PC-9 (cell line): ENCODE measurements around the gene CELF2. TPM values are rescaled to one million over a fixed set of nuclear protein-coding genes. Genes with fewer than 3 reads are reported as not detected.

ENCODE experiments used
- BruUV-seq: library from RNA; stranded (reverse); fragments of 400-500 nt; replicated peaks from 2 replicates; lab custom pipeline; 2021; lab: Mats Ljungman, UMichigan
- CTCF ChIA-PET: fragments of 300-600 bp; sonication (Branson Sonifier 250); formaldehyde crosslinking; loops from one replicate; lab custom pipeline; 2022; ENCODE audit warnings: antibody characterized with exemption; lab: Charles Lee
- POLR2A ChIA-PET: fragments of 300-600 bp; sonication (Branson Sonifier 250); formaldehyde crosslinking; loops from one replicate; lab custom pipeline; 2022; ENCODE audit warnings: antibody characterized with exemption; ENCODE audit not compliant: unreplicated experiment; lab: Charles Lee
- DNase-seq, 2 experiments: peaks; one replicate each; pipeline versions ENCODE4 v3.0.0 to v3.0.0-alpha.2; 2015 to 2022; ENCODE audit warnings: mixed read lengths in 1 of 2
- H2AFZ ChIP-seq: fragments of 200-600 bp; sonication (generic); 2 replicates; pipeline ENCODE4 v1.8.1; 2017; ENCODE audit warnings: antibody characterized with exemption
- H3F3A ChIP-seq: fragments of 200-600 bp; sonication (generic); 2 replicates; pipeline ENCODE4 v1.8.1; 2017; ENCODE audit warnings: antibody characterized with exemption, mild to moderate bottlenecking, low read depth; ENCODE audit not compliant: insufficient read depth
- H3K27ac ChIP-seq: fragments of 200-600 bp; sonication (generic); 2 replicates; pipeline ENCODE4 v1.6.1; 2016; ENCODE audit warnings: mixed run types
- H3K27me3 ChIP-seq: fragments of 200-600 bp; sonication (generic); 2 replicates; pipeline ENCODE4 v1.6.1; 2016; ENCODE audit warnings: low read depth, mixed run types; ENCODE audit not compliant: insufficient read depth
- H3K36me3 ChIP-seq: fragments of 200-600 bp; sonication (generic); 2 replicates; pipeline ENCODE4 v1.6.1; 2016; ENCODE audit warnings: low read depth, mixed run types
- H3K4me1 ChIP-seq: fragments of 200-600 bp; sonication (generic); replicated peaks from 2 replicates; pipeline ENCODE4 v1.6.1; 2016; ENCODE audit warnings: mixed run types; ENCODE audit not compliant: insufficient read depth
- H3K4me2 ChIP-seq: fragments of 200-600 bp; sonication (generic); 2 replicates; pipeline ENCODE4 v1.6.1; 2017; ENCODE audit warnings: mixed run types
- H3K4me3 ChIP-seq: fragments of 200-600 bp; sonication (generic); 2 replicates; pipeline ENCODE4 v1.6.1; 2016; ENCODE audit warnings: mixed run types
- H3K79me2 ChIP-seq: fragments of 200-600 bp; sonication (generic); 2 replicates; pipeline ENCODE4 v1.6.1; 2017; ENCODE audit warnings: low read depth, mixed run types
- H3K9me2 ChIP-seq: fragments of 200-600 bp; sonication (generic); 2 replicates; pipeline ENCODE4 v1.8.1; 2017; ENCODE audit warnings: mild to moderate bottlenecking; ENCODE audit not compliant: insufficient read depth
- H3K9me3 ChIP-seq: fragments of 200-600 bp; sonication (generic); 2 replicates; pipeline ENCODE4 v1.8.1; 2016; ENCODE audit warnings: low read depth; ENCODE audit not compliant: insufficient read depth
- H4K20me1 ChIP-seq: fragments of 200-600 bp; sonication (generic); 2 replicates; pipeline ENCODE4 v1.8.1; 2017; ENCODE audit not compliant: insufficient read depth
- CTCF ChIP-seq: fragments of 200-600 bp; sonication (generic); conservative IDR thresholded peaks from 2 replicates; pipeline ENCODE4 v1.6.1; 2017; ENCODE audit warnings: mixed run types, antibody characterized with exemption, mild to moderate bottlenecking, moderate library complexity
- EZH2 ChIP-seq: fragments of 200-600 bp; sonication (generic); IDR thresholded peaks from 2 replicates; pipeline ENCODE4 v1.8.0; 2017; ENCODE audit warnings: antibody characterized with exemption, low read depth
- intact Hi-C: fragments of 100-400 bp; cut with micrococcal nuclease; formaldehyde crosslinking; loops from one replicate; pipeline ENCODE4 v1.10.0; 2022; ENCODE audit not compliant: unreplicated experiment
- total RNA-seq: library from RNA; stranded (reverse); gene quantifications from 2 replicates; pipeline ENCODE4 v1.2.3, GENCODE V29; 2021

The CELF2 gene
- total RNA-seq, 1 experiment from 2014 or later, result not detected

GRCh38 chr10:11093771-11094736 is 76.4 kb downstream of the CELF2 start:
- ChIA-PET POLR2A (no interaction called here), CTCF (no interaction called here)
- intact Hi-C loops, result no loop called here
- no peaks in the 10 kb centered on the region for H3K9me3 ChIP-seq
- peaks cover 11% of the 10 kb centered on the region for H3K27me3 ChIP-seq
- BruUV-seq, result no TSS peak
- no peak overlapping the region for H2AFZ ChIP-seq
- no peaks in the 10 kb centered on the region for H3K4me1 ChIP-seq
- DNase-seq, result no peak
- TF ChIP-seq EZH2 (no peak), CTCF (no peak)
- H3K27ac ChIP-seq, result no peak overlapping the region
- no peaks in the 10 kb centered on the region; the same call in 1 of the 2 replicates for H3K9me2 ChIP-seq
- H3K36me3 ChIP-seq, result no peaks in the 10 kb centered on the region
- no peaks in the 10 kb centered on the region for H3F3A ChIP-seq
- no peaks in the 10 kb centered on the region for H3K79me2 ChIP-seq
- H4K20me1 ChIP-seq, result no peaks in the 10 kb centered on the region
- H3K4me3 ChIP-seq, result no peak overlapping the region
- H3K4me2 ChIP-seq, result no peak overlapping the region

GRCh38 chr10:11095374-11095801 is 77.7 kb downstream of the CELF2 start:
- Histone ChIP-seq H2AFZ (no peak overlapping the region), H3K4me2 (no peak overlapping the region), H3K9me3 (no peaks in the 10 kb centered on the region), H3F3A (no peaks in the 10 kb centered on the region), H3K36me3 (no peaks in the 10 kb centered on the region), H3K27ac (no peak overlapping the region), H3K79me2 (no peaks in the 10 kb centered on the region), H4K20me1 (no peaks in the 10 kb centered on the region), H3K4me3 (no peak overlapping the region), H3K4me1 (no peaks in the 10 kb centered on the region), H3K27me3 (peaks cover 11% of the 10 kb centered on the region), H3K9me2 (no peaks in the 10 kb centered on the region; the same call in 1 of the 2 replicates)
- no TSS peak for BruUV-seq
- DNase-seq, result no peak
- CTCF ChIA-PET, result no interaction called here
- no peak for TF ChIP-seq CTCF
- TF ChIP-seq EZH2, result no peak
- POLR2A ChIA-PET, result no interaction called here
- intact Hi-C loops, result no loop called here

GRCh38 chr10:11096422-11096821 is 78.8 kb downstream of the CELF2 start:
- Histone ChIP-seq H4K20me1 (no peaks in the 10 kb centered on the region), H3K9me3 (no peaks in the 10 kb centered on the region), H3K27ac (no peak overlapping the region), H3F3A (no peaks in the 10 kb centered on the region), H3K36me3 (no peaks in the 10 kb centered on the region), H3K4me2 (no peak overlapping the region), H3K27me3 (peaks cover 11% of the 10 kb centered on the region), H2AFZ (no peak overlapping the region), H3K4me3 (no peak overlapping the region), H3K9me2 (no peaks in the 10 kb centered on the region), H3K4me1 (no peaks in the 10 kb centered on the region), H3K79me2 (no peaks in the 10 kb centered on the region)
- no peak for TF ChIP-seq CTCF
- TF ChIP-seq EZH2, result no peak
- DNase-seq, result no peak
- POLR2A ChIA-PET, result no interaction called here
- intact Hi-C loops, result no loop called here
- BruUV-seq, result no TSS peak
- CTCF ChIA-PET, result no interaction called here
